ENCODE measurements around the gene QPRT.
"Not testable (repeated sequence)": the region's sequence is repeated elsewhere in the genome, so short reads cannot be mapped to it uniquely, and the experiment has no call there.

The QPRT gene

DNA sequence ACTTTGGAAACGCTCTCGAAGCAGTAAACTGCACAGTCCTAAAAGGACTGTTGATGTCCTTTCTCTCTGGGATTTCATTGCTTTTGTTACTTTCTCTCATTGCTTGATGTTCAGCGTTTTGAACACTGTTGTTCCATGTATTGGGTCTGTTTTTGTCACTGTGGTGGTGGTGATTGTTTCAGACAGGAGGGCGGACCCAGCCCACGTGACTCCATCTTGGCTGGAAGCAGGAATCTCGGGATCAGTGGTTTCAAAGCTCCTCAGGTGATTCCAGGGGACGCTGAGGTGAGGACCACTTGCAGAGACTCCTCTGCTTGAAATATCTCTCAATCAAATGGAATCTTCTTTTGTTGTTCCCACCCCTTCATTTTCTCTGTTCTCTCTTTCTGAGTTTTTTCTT lies 48.5 kb downstream of the QPRT start:
- DNase-seq: no peak
- H3K27me3 Mint-ChIP-seq: no peaks in the 10 kb centered on the region
- ATAC-seq (replicated peaks): no peak
- H3K27ac Mint-ChIP-seq: peak overlapping the region in 1 of 2 donors; percentile 23
- H3K36me3 Mint-ChIP-seq (ENCODE audit: insufficient read depth): no peaks in the 10 kb centered on the region
- no peak overlapping the region for H3K4me3 Mint-ChIP-seq
- peaks cover 0 to 2% of the 10 kb centered on the region in 2 donors for H3K9me3 Mint-ChIP-seq
- H3K4me1 Mint-ChIP-seq (ENCODE audit: low read depth in 2 of 2): peaks cover 8 to 15% of the 10 kb centered on the region in 2 donors

DNA sequence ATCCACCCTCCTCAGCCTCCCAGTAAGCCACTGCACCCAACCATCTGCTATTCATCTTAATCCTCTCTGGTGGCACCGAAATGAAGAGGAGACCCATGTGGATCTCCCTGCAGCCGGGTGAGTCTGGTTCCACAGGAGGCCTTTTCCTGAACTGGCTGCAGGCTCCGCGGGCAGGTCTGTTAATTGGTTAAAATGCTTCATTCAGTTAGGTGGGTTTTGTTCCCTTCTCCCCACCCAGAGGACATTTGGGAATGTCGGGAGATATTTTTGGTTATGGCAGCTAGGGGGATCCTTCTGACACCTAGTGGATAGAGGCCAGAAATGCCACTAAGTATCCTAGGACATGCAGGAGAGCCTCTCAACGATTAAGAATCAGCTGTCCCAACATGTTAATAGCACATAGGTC lies 50.1 kb downstream of the QPRT start:
- H3K36me3 Mint-ChIP-seq (ENCODE audit: insufficient read depth): no peaks in the 10 kb centered on the region
- H3K9me3 Mint-ChIP-seq: peaks cover 0 to 2% of the 10 kb centered on the region in 2 donors
- no peaks in the 10 kb centered on the region for H3K27me3 Mint-ChIP-seq
- no peak for DNase-seq
- no peak overlapping the region for H3K27ac Mint-ChIP-seq
- H3K4me3 Mint-ChIP-seq: no peak overlapping the region
- ATAC-seq (replicated peaks): no peak
- H3K4me1 Mint-ChIP-seq (ENCODE audit: low read depth in 2 of 2): peaks cover 9 to 17% of the 10 kb centered on the region in 2 donors

DNA sequence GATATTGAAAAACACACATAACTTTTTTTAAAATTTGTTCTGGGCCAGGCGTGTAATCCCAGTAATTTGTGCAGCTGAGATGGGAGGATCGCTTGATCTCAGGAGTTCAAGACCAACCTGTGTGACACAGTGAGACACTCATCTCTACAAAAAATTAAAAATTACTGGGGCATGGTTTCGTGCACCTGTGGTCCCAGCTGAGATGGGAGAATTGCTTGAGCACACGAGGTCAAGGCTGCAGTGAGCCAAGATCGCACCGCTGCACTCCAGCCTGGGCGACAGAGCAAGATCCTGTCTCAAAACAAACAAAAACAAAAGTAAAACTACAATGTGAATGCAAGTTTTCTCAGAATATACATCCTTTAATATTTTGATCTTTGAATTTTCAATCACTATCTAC lies 51.7 kb downstream of the QPRT start:
- Mint-ChIP-seq H3K4me1 (ENCODE audit: low read depth in 2 of 2) (peaks cover 11 to 22% of the 10 kb centered on the region in 2 donors), H3K27me3 (no peaks in the 10 kb centered on the region), H3K4me3 (peak overlapping the region; percentile 66 to 72), H3K36me3 (ENCODE audit: insufficient read depth) (no peaks in the 10 kb centered on the region), H3K9me3 (peaks cover 0 to 2% of the 10 kb centered on the region in 2 donors), H3K27ac (peak overlapping the region; percentile 84 to 90)
- DNase-seq (no peak), ATAC-seq (replicated peaks) (no peak)

DNA sequence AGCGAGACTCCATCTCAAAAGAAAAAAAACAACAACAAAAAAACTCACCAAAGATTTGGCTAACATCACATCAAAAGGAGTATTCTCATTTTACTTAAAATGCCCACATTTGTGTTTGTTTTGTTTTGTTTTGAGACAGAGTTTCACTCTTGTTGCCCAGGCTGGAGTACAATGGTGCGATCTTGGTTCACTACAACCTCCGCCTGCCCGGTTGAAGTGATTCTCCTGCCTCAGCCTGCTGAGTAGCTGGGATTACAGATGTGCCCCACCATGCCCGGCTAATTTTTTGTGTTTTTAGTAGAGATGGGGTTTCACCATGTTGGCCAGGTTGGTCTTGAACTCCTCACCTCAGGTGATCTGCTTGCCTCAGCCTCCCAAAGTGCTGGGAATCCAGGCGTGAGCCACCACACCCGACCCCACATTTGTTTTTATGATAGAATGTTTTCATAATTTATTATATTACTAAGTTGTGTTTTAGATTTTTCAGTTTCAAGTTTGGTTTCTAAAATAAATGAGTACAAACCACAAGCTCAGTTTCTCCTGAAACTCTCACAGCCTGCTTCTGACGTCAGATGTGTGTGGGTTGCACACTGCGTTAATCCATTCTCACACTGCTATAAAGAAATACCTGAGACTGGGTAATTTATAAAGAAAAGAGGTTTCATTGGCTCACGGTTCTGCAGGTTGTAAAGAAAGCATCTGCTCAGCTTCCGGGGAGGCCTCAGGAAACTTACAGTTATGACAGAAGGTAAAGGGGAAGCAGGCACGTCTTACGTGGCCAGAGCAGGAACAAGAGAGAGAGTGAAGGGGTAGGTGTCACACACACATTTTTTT lies 53.0 kb downstream of the QPRT start:
- Mint-ChIP-seq H3K27ac (peak overlapping the region; percentile 71 to 90), H3K4me3 (peak overlapping the region; percentile 51 to 67), H3K4me1 (ENCODE audit: low read depth in 2 of 2) (peaks cover 24 to 35% of the 10 kb centered on the region in 2 donors)
- not testable (repeated sequence) for H3K27me3 Mint-ChIP-seq; H3K9me3 Mint-ChIP-seq; H3K36me3 Mint-ChIP-seq (ENCODE audit: insufficient read depth); DNase-seq
- ATAC-seq (replicated peaks): peak; percentile 79

DNA sequence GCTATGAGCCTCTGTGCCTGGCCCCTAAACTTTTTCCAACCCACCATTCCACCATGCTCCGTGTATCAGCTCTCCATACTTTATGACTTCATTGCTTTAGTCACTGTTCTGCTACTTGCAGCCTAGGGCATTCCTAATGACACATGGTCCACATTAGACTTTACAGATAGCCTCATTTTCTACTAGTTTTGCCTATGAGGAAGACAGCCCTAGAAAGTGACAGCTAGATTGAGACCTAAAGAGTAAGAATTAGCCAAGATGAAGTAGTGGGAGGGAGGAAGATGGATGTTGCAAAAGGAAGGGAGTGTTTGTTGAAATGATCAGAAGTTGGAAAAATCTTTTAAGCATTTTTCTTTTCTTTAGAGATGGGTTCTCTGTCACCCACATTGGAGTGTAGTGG lies 55.8 kb downstream of the QPRT start:
- Mint-ChIP-seq H3K4me1 (ENCODE audit: low read depth in 2 of 2) (peaks cover 47 to 53% of the 10 kb centered on the region in 2 donors), H3K4me3 (no peak overlapping the region), H3K36me3 (ENCODE audit: insufficient read depth) (peaks cover 17% of the 10 kb centered on the region), H3K27me3 (no peaks in the 10 kb centered on the region), H3K27ac (peak overlapping the region; percentile 26 to 57), H3K9me3 (peaks cover 0 to 2% of the 10 kb centered on the region in 2 donors)
- no peak for ATAC-seq (replicated peaks)
- DNase-seq: no peak

DNA sequence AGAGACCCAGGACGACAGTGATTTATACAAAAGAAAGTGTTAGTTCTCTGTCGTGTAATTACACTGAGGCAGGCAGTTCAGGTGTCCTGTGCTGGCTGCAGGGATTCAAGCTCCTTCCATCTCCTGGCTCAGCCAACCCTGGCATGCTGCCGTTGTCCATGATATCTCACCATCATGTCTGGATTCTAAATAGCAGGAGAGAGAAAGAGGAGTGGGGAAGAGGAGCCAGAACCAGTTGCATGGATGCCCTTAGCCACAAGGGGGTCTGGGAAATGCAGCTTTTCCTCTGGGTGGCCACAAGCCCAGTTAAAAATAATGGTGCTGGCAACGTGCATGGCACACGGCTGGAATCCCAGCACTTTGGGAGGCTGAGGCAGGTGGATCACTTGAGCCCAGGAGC lies 57.1 kb downstream of the QPRT start:
- no peak for ATAC-seq (replicated peaks)
- Mint-ChIP-seq H3K27ac (peak overlapping the region; percentile 89 to 94), H3K36me3 (ENCODE audit: insufficient read depth) (peaks cover 30% of the 10 kb centered on the region)

DNA sequence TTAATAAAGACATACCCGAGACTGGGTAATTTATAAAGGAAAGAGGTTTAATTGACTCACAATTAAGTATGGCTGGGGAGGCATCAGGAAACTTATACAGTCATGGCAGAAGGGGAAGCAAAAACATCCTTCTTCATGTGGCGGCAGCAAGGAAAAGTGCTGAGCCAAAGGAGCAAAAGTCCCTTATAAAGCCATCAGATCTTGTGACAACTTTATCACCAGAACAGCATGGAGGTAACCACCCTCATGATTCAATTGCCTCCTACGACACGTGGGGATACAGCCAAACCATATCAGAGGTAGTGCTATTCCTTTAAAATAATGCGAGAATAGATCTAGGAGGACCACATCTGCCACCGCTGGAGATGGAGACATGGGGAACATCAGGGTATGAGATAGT lies 57.8 kb downstream of the QPRT start:
- DNase-seq (no peak), ATAC-seq (replicated peaks) (no peak)
- Mint-ChIP-seq H3K9me3 (peaks cover 0 to 2% of the 10 kb centered on the region in 2 donors), H3K4me3 (peak overlapping the region; percentile 71 to 74), H3K27me3 (no peaks in the 10 kb centered on the region), H3K27ac (peak overlapping the region; percentile 86 to 94), H3K4me1 (ENCODE audit: low read depth in 2 of 2) (peaks cover 62 to 67% of the 10 kb centered on the region in 2 donors), H3K36me3 (ENCODE audit: insufficient read depth) (peaks cover 37% of the 10 kb centered on the region)

More for the DNA sequence above, 57.1 kb downstream of the QPRT start:
- Mint-ChIP-seq H3K9me3 (peaks cover 0 to 2% of the 10 kb centered on the region in 2 donors), H3K27me3 (no peaks in the 10 kb centered on the region), H3K4me3 (peak overlapping the region; percentile 34 to 71), H3K4me1 (ENCODE audit: low read depth in 2 of 2) (peaks cover 58 to 64% of the 10 kb centered on the region in 2 donors)
- no peak for DNase-seq

DNA sequence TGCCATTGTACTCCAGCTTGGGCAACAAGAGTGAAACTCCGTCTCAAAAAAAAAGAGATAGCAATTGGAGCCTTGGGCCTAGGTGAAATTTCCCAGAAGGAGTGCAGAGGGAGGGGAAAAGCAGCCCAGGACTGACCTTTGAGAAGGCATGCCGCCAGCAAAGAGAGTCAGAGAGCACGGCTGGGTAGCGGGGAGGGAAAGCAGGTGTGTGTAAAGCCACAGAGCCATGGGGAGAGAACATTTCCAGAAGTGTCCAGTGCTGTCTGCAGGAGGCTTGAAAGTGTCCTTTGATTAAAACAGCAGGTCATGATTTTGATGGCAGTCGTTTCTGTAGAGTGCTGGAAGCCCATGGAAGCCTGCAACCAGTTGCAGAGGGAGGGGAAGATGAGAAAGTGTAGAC lies 58.7 kb downstream of the QPRT start:
- Mint-ChIP-seq H3K36me3 (ENCODE audit: insufficient read depth) (peaks cover 46% of the 10 kb centered on the region), H3K4me1 (ENCODE audit: low read depth in 2 of 2) (peaks cover 66 to 70% of the 10 kb centered on the region in 2 donors), H3K27ac (peak overlapping the region; percentile 86 to 94), H3K4me3 (peak overlapping the region; percentile 71 to 74), H3K9me3 (no peaks in the 10 kb centered on the region), H3K27me3 (no peaks in the 10 kb centered on the region)
- ATAC-seq (replicated peaks) (no peak), DNase-seq (no peak)

DNA sequence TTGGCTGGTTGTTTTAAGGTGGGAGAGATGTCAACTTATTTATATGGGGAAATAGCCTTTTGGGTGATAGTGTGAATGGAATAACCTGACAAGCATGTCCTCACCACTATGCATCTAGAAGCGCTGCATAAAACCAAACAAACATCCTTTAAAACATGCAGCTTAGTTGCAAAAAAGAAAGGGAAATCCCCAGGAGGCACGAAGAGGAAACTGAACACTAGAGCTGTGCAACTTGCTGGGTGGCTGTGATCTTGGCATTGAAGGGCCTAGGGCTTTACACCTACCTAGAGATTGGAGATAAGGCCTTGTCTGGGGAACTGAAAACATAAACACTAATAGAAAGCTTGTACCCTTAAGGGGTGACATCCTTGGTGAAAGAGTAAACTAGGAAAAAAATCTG lies 59.5 kb downstream of the QPRT start:
- Mint-ChIP-seq H3K4me3 (peak overlapping the region; percentile 71 to 74), H3K36me3 (ENCODE audit: insufficient read depth) (peaks cover 54% of the 10 kb centered on the region), H3K27ac (peak overlapping the region; percentile 86 to 94), H3K4me1 (ENCODE audit: low read depth in 2 of 2) (peaks cover 74 to 75% of the 10 kb centered on the region in 2 donors), H3K9me3 (no peaks in the 10 kb centered on the region), H3K27me3 (no peaks in the 10 kb centered on the region)
- DNase-seq (peak; percentile 59 to 67 (median 61)), ATAC-seq (replicated peaks) (peak; percentile 91)

DNA sequence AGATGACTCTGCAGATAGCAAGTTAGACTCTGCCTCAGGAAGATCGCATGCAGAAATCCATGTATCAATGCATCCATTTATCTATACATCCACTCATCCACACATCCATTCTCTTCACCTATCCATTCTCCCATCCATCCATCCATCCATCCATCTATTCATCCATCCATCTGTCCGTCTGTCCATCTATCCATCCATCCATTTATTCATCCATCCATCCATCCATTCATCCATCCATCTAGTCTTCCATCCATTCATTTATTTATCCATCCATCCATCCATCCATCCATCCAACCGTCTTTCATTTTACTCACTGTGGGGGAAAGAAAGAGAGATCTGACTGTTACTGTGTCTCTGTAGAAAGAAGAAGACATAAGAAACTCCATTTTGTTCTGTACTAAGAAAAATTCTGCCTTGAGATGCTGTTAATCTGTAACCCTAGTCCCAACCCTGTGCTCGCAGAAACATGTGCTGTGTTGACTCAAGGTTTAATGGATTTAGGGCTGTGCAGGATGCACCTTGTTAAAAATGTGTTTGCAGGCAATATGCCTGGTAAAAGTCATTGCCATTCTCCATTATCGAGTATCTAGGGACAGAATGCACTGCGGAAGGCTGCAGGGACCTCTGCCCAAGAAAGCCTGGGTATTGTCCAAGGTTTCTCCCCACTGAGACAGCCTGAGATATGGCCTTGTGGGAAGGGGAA lies 61.1 kb downstream of the QPRT start:
- Mint-ChIP-seq H3K36me3 (ENCODE audit: insufficient read depth) (peaks cover 70% of the 10 kb centered on the region), H3K4me3 (peak overlapping the region; percentile 3 to 87)

DNA sequence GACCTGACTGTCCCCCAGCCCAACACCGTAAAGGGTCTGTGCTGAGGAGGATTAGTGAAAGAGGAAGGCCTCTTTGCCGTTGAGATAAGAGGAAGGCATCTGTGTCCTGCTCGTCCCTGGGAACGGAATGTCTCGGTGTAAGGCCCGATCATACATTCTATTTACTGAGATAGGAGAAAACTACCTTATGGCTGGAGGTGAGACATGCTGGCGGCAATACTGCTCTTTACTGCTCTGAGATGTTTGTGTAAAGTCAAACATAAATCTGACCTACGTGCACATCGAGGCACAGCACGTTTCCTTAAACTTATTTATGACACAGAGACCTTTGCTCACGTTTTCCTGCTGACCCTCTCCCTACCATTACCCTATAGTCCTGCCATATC lies 61.6 kb downstream of the QPRT start:
- peaks cover 75% of the 10 kb centered on the region for H3K36me3 Mint-ChIP-seq (ENCODE audit: insufficient read depth)
- H3K9me3 Mint-ChIP-seq; H3K27me3 Mint-ChIP-seq; ATAC-seq (replicated peaks); DNase-seq: not testable (repeated sequence)
- H3K4me3 Mint-ChIP-seq: peak overlapping the region; percentile 87 to 88
- peak overlapping the region; percentile 94 to 97 for H3K27ac Mint-ChIP-seq
- peaks cover 83 to 84% of the 10 kb centered on the region in 2 donors for H3K4me1 Mint-ChIP-seq (ENCODE audit: low read depth in 2 of 2)

More for the DNA sequence above, 61.1 kb downstream of the QPRT start:
- Mint-ChIP-seq H3K4me1 (ENCODE audit: low read depth in 2 of 2) (peaks cover 84 to 86% of the 10 kb centered on the region in 2 donors), H3K27ac (peak overlapping the region; percentile 94 to 97)
- H3K27me3 Mint-ChIP-seq; H3K9me3 Mint-ChIP-seq; DNase-seq; ATAC-seq (replicated peaks): not testable (repeated sequence)

DNA sequence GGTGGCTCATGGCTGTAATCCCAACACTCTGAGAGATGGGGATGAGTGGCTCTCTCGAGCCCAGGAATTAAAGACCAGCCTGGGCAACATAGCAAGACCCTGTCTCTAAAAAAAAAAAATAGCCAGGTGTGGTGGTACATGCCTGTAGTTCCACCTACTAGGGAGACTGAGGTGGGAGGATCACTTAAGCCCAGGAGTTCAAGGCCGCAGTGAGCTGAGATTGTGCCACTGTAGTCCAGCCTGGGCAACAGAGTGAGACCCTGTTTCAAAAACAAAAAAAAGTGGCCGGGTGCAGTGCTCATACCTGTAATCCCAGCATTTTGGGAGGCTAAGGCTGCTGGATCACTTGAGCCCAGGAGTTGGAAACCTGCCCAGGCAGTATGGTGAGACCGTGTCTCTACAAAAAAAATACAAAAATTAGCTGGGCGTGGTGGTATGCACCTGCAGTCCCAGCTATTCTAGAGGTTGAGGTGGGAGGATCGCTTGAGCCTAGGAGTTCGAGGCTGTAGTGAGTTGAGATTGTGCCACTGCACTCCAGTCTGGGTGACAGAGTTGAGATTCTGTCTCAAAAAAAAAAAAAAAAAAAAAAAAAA lies 63.8 kb downstream of the QPRT start:
- no peak for DNase-seq
- ATAC-seq (replicated peaks): no peak
- Mint-ChIP-seq H3K9me3 (no peaks in the 10 kb centered on the region), H3K27me3 (no peaks in the 10 kb centered on the region), H3K27ac (peak overlapping the region; percentile 94 to 97), H3K4me1 (ENCODE audit: low read depth in 2 of 2) (peaks cover 76 to 77% of the 10 kb centered on the region in 2 donors), H3K4me3 (peak overlapping the region; percentile 87 to 88), H3K36me3 (ENCODE audit: insufficient read depth) (peaks cover 86% of the 10 kb centered on the region)

DNA sequence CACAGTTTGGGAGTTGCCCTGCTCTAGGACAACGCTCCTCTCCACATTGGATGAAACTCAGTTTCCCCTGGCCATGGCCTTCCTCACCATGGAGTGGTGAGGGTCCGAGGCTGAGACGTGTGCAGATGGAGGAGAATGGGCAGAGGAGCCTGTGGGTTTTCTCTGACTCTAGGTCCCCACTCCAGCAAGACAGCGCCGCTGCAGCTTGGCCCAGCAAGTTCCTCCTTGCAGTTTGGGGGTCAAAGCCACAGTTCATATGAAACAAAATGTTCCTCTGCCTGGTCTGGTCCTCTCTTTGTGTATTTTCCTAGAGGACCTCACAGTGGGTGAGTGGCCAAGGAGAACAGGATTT lies 64.5 kb downstream of the QPRT start:
- DNase-seq (no peak), ATAC-seq (replicated peaks) (no peak)
- no peaks in the 10 kb centered on the region for H3K27me3 Mint-ChIP-seq
- peak overlapping the region; percentile 87 to 88 for H3K4me3 Mint-ChIP-seq
- peaks cover 79% of the 10 kb centered on the region for H3K36me3 Mint-ChIP-seq (ENCODE audit: insufficient read depth)
- no peaks in the 10 kb centered on the region for H3K9me3 Mint-ChIP-seq
- H3K27ac Mint-ChIP-seq: peak overlapping the region; percentile 94 to 97
- peaks cover 70% of the 10 kb centered on the region in 2 donors for H3K4me1 Mint-ChIP-seq (ENCODE audit: low read depth in 2 of 2)
